ENCODE results near the gene CLN6.

GRCh38 chr15:68239025-68239424 is 9.5 kb upstream of the CLN6 start:
- TF ChIP-seq CTCF (IDR thresholded peaks at IDR 0.05) (no peak), REST (IDR thresholded peaks at IDR 0.05; ENCODE audit: insufficient read depth in 1 of 2, low read depth in 2 of 2, low read length in 1 of 2) (no peak), TCF7L2 (IDR thresholded peaks at IDR 0.05; ENCODE audit: low read depth, low read length) (no peak), POLR2AphosphoS5 (IDR thresholded peaks at IDR 0.05; ENCODE audit: low read depth, low read length) (no peak), SIN3A (IDR thresholded peaks at IDR 0.05; ENCODE audit: borderline replicate concordance, insufficient read depth, low read depth, low read length) (no peak)
